Measurements from ENCODE around the gene BCR. TPM values are rescaled to one million over a fixed set of nuclear protein-coding genes. Genes with fewer than 3 reads are reported as not detected.

The BCR gene
- total RNA-seq, 2 donors from 2014 or later, result 102 to 172 TPM

- Histone ChIP-seq H3K4me1 (ENCODE audit: control insufficient read depth, insufficient read depth, low read length) (peaks cover 4% of the 10 kb centered on the region), H3K9ac (ENCODE audit: extremely low read depth, low read length, poor library complexity, severe bottlenecking) (no peak overlapping the region), H3K4me3 (ENCODE audit: low read length) (no peak overlapping the region), H3K9me3 (ENCODE audit: control insufficient read depth, low read length) (no peaks in the 10 kb centered on the region), H3K27me3 (ENCODE audit: control insufficient read depth, insufficient read depth, low read length, poor library complexity, severe bottlenecking) (no peaks in the 10 kb centered on the region), H3K36me3 (ENCODE audit: control insufficient read depth, insufficient read depth, low read length) (no peaks in the 10 kb centered on the region), H3K27ac (ENCODE audit: low read depth, low read length) (no peak overlapping the region)
- DNase-seq, result no peak
- TF ChIP-seq CTCF (conservative IDR thresholded peaks at IDR 0.05), result no peak
- Mint-ChIP-seq H3K4me3 (no peak overlapping the region), H3K27me3 (ENCODE audit: insufficient read depth) (peaks cover 36% of the 10 kb centered on the region), H3K9me3 (no peaks in the 10 kb centered on the region), H3K4me1 (peaks cover 5% of the 10 kb centered on the region), H3K27ac (no peak overlapping the region), H3K36me3 (ENCODE audit: low read depth) (no peaks in the 10 kb centered on the region)
- WGBS, 2 experiments (ENCODE audit: insufficient coverage in 1 of 2, insufficient read length in 1 of 2), result 100% methylated on average over 4 of the region's 4 CpGs; no CpG with 5 or more reads in 1 of the 2 experiments
Observed at GRCh38 chr22:23144432-23144831, 35.9 kb upstream of the BCR start.

- H3K4me1 ChIP-seq (ENCODE audit: control insufficient read depth, insufficient read depth, low read length), result peaks cover 4% of the 10 kb centered on the region
- H3K36me3 ChIP-seq (ENCODE audit: control insufficient read depth, insufficient read depth, low read length), result no peaks in the 10 kb centered on the region
- Mint-ChIP-seq H3K27me3 (ENCODE audit: insufficient read depth) (peaks cover 36% of the 10 kb centered on the region), H3K36me3 (ENCODE audit: low read depth) (peaks cover 3% of the 10 kb centered on the region), H3K27ac (no peak within 1 kb of the TSS), H3K4me3 (peak within 1 kb of the TSS; percentile 61), H3K9me3 (no peaks in the 10 kb centered on the region), H3K4me1 (peaks cover 10% of the 10 kb centered on the region)
- 13 to 25% methylated on average over 13 to 62 of the region's 62 CpGs for WGBS, 2 experiments (ENCODE audit: insufficient coverage in 1 of 2, insufficient read length in 1 of 2)
- peak; percentile 100 for DNase-seq
- no peaks in the 10 kb centered on the region for H3K9me3 ChIP-seq (ENCODE audit: control insufficient read depth, low read length)
- peak within 1 kb of the TSS; percentile 54 for H3K9ac ChIP-seq (ENCODE audit: extremely low read depth, low read length, poor library complexity, severe bottlenecking)
- no peaks in the 10 kb centered on the region for H3K27me3 ChIP-seq (ENCODE audit: control insufficient read depth, insufficient read depth, low read length, poor library complexity, severe bottlenecking)
- H3K4me3 ChIP-seq (ENCODE audit: low read length), result peak within 1 kb of the TSS; percentile 74
- no peak for TF ChIP-seq CTCF (conservative IDR thresholded peaks at IDR 0.05)
- H3K27ac ChIP-seq (ENCODE audit: low read depth, low read length), result peak within 1 kb of the TSS; percentile 83
Observed at GRCh38 chr22:23144932-23145877, 35.1 kb upstream of the BCR start, which contains the start of gene RAB36. Gene RAB36, plus strand, starts transcription at chr22:23145477. Its CDS starts 1,140 bp downstream, at chr22:23146617.

GRCh38 chr22:23145878-23146470, 34.3 kb upstream of the BCR start:
- H3K4me3 Mint-ChIP-seq, result peak overlapping the region; percentile 61
- Histone ChIP-seq H3K4me1 (ENCODE audit: control insufficient read depth, insufficient read depth, low read length) (peaks cover 4% of the 10 kb centered on the region), H3K9ac (ENCODE audit: extremely low read depth, low read length, poor library complexity, severe bottlenecking) (peak overlapping the region; percentile 54), H3K27ac (ENCODE audit: low read depth, low read length) (peak overlapping the region; percentile 83), H3K27me3 (ENCODE audit: control insufficient read depth, insufficient read depth, low read length, poor library complexity, severe bottlenecking) (no peaks in the 10 kb centered on the region), H3K4me3 (ENCODE audit: low read length) (peak overlapping the region; percentile 74), H3K36me3 (ENCODE audit: control insufficient read depth, insufficient read depth, low read length) (no peaks in the 10 kb centered on the region), H3K9me3 (ENCODE audit: control insufficient read depth, low read length) (no peaks in the 10 kb centered on the region)
- peaks cover 3% of the 10 kb centered on the region for H3K36me3 Mint-ChIP-seq (ENCODE audit: low read depth)
- H3K27me3 Mint-ChIP-seq (ENCODE audit: insufficient read depth), result peaks cover 36% of the 10 kb centered on the region
- 60 to 80% methylated on average over 1 to 2 of the region's 2 CpGs for WGBS, 2 experiments (ENCODE audit: insufficient coverage in 1 of 2, insufficient read length in 1 of 2)
- H3K27ac Mint-ChIP-seq, result no peak overlapping the region
- H3K4me1 Mint-ChIP-seq, result peaks cover 10% of the 10 kb centered on the region
- H3K9me3 Mint-ChIP-seq, result no peaks in the 10 kb centered on the region
- no peak for TF ChIP-seq CTCF (conservative IDR thresholded peaks at IDR 0.05)
- DNase-seq, result no peak
